Skeletal muscle satellite cell (primary cell): Measurements from ENCODE around the gene GCK.
A peak's percentile ranks its signal among the peaks of the same experiment; 100 is the strongest.
"Not testable (repeated sequence)": the region's sequence is repeated elsewhere in the genome, so short reads cannot be mapped to it uniquely, and the experiment has no call there.

Experiments
- H3K27me3 ChIP-seq: 2 replicates; pipeline ENCODE4 v1.7.0; 2013; ENCODE audit warnings: low read length; ENCODE audit not compliant: control insufficient read depth, insufficient read depth
- H3K36me3 ChIP-seq: 2 replicates; pipeline ENCODE4 v1.7.0; 2013; ENCODE audit warnings: mild to moderate bottlenecking, control low read depth, low read length; ENCODE audit not compliant: insufficient read depth
- H3K4me1 ChIP-seq: 2 replicates; pipeline ENCODE4 v1.7.0; 2013; ENCODE audit warnings: low read length; ENCODE audit not compliant: control insufficient read depth, insufficient read depth
- H3K4me2 ChIP-seq: 2 replicates; pipeline ENCODE4 v1.7.0; 2013; ENCODE audit warnings: mild to moderate bottlenecking, low read length
- H3K4me3 ChIP-seq: 2 replicates; pipeline ENCODE4 v1.7.0; 2013; ENCODE audit warnings: low read length
- H3K9ac ChIP-seq: 2 replicates; pipeline ENCODE4 v1.7.0; 2013; ENCODE audit warnings: mild to moderate bottlenecking, low read depth, low read length, moderate library complexity
- H3K9me3 ChIP-seq: replicated peaks from 2 replicates; pipeline ENCODE4 v1.7.0; 2013; ENCODE audit warnings: mild to moderate bottlenecking, control low read depth, low read length

GCK gene

DNA sequence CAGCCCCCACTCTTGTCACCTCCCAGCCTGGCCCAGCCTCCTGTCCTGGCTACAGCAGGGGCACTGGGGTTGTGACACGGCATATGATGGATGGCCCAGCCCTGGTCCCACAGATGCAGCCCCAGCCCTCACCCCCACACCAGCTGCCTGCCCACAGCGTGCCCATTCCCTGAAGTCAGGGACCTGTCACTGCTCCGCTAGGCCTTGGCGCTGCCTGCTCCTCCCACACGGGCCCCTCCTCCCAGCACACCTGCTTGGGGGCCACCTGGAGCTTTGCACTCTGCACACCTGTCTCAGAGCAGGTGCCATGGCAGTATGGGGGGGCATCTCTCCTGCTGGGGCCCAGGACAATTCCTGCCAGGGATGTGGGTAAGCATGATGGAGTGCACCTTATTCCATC is 3.5 kb downstream of the GCK start:
- H3K4me1 ChIP-seq: peaks cover 17% of the 10 kb centered on the region
- no peaks in the 10 kb centered on the region for H3K36me3 ChIP-seq
- peaks cover 13% of the 10 kb centered on the region for H3K9me3 ChIP-seq
- no peak overlapping the region for H3K9ac ChIP-seq
- H3K4me2 ChIP-seq: no peak overlapping the region
- H3K27me3 ChIP-seq: peaks cover 34% of the 10 kb centered on the region
- no peak overlapping the region for H3K4me3 ChIP-seq

DNA sequence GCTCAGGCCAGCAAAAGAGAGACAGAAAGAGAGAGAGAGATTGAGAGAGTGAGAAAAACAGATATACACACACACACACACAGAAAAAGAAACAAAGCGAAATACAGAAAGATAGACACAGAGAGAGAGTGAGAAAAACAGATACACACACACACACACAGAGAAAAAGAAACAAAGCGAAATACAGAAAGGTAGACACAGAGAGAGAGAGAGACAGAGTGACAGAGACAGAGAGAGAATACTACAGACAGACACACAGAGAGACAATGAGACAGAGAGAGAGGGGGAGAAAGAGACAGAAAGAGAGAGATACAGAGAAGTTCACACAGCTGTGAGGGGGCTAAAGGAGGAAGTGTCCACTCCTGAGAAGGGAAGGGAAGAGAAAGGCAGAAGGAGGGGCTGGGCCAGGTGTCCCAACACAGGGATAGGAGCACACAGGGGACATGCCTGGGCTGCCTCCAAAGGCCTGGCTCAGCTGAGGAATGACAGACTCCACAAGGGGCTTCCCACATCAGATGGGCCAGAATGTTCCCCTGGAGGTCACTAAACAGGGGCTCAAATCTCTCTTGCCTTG is 4.3 kb downstream of the GCK start:
- peaks cover 29% of the 10 kb centered on the region for H3K27me3 ChIP-seq
- H3K4me3 ChIP-seq: no peak overlapping the region
- no peaks in the 10 kb centered on the region for H3K36me3 ChIP-seq
- H3K4me2 ChIP-seq: peak overlapping the region; percentile 60
- H3K9me3 ChIP-seq: peaks cover 13% of the 10 kb centered on the region
- peaks cover 17% of the 10 kb centered on the region for H3K4me1 ChIP-seq
- H3K9ac ChIP-seq: no peak overlapping the region

DNA sequence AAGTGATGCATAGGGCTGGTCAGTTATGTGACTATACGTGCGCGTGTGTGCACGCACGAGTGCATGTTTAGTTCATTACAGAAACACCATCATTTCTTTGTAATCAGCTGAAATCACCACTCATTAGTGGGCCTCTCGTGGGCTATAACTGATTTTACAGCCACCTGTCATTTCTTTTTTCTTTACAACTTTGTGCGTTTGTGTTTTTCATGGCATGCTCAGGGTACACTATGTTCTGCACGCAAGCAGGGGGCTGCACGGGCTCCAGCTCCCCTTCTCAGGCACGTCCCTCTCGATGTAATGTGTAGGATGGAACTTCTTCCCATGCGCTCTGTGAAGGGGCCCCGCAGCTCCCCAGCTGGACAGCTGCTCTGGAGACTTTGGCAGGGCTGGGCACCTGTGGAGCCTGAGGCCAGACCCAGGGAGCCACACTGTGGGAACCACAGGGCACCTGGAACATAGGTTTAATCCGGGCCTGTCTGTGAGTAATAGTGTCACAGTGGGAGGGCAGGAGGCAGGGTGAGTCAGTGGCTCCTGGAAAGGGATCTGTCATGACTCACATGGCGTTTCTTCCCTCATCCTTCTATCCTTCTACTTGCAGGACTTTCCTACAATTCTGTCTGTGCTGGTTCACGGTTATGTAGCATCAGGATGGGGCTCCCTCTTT is 4.9 kb downstream of the GCK start:
- Histone ChIP-seq H3K4me2 (peak overlapping the region; percentile 60), H3K9me3 (peaks cover 13% of the 10 kb centered on the region), H3K4me1 (peaks cover 17% of the 10 kb centered on the region), H3K27me3 (peaks cover 31% of the 10 kb centered on the region), H3K4me3 (no peak overlapping the region), H3K9ac (no peak overlapping the region), H3K36me3 (no peaks in the 10 kb centered on the region)

DNA sequence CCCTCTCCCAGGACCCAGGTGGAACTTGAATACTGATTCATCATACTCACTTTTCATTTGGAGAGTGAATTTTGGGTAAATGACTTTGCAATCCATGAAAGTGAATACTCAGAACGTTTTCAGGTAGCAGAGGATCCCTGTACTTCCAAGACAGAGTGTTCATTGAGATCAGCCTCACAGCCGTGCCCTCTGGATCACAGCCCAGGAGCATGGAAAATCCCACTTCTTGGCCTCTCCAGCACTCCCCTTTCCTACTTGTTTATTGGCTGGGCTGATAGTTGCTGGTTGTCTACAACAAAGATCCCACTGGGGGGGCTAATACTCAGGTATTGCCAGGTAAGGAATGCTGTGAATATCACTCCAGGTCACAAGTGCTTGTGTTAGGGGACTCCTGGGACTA is 5.9 kb downstream of the GCK start:
- peaks cover 30% of the 10 kb centered on the region for H3K27me3 ChIP-seq

GRCh38 chr7:44182827-44183226 is 6.4 kb downstream of the GCK start:
- H3K4me3 ChIP-seq: no peak overlapping the region
- H3K9ac ChIP-seq: no peak overlapping the region
- H3K9me3 ChIP-seq: peaks cover 13% of the 10 kb centered on the region
- H3K4me2 ChIP-seq: no peak overlapping the region
- H3K36me3 ChIP-seq: no peaks in the 10 kb centered on the region
- peaks cover 23% of the 10 kb centered on the region for H3K4me1 ChIP-seq
- peaks cover 25% of the 10 kb centered on the region for H3K27me3 ChIP-seq

More for the DNA sequence above, 5.9 kb downstream of the GCK start:
- Histone ChIP-seq H3K4me1 (peaks cover 17% of the 10 kb centered on the region), H3K4me2 (no peak overlapping the region), H3K9ac (no peak overlapping the region), H3K36me3 (no peaks in the 10 kb centered on the region), H3K4me3 (no peak overlapping the region), H3K9me3 (peaks cover 13% of the 10 kb centered on the region)

DNA sequence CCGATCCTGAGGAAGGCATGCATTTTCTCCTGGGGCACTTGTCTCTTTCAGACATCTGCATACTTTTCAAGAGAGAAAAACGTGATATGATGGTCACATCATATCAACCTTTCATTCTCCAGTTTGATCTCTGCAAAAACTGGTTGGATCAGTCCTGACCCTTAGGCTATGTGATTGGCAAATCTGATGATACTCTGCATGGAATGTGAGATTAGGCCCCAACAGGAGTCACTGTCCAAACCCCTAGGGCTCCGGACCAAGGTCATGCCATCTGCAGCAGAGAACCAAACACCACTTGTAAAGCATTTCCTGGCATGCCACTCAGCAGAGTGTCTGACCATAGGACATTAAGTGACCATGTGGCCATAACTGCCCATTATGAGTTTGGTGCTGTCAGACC is 8.6 kb downstream of the GCK start:
- Histone ChIP-seq H3K9ac (no peak overlapping the region), H3K27me3 (peaks cover 28% of the 10 kb centered on the region), H3K4me1 (peaks cover 31% of the 10 kb centered on the region), H3K4me3 (no peak overlapping the region), H3K36me3 (no peaks in the 10 kb centered on the region), H3K4me2 (no peak overlapping the region), H3K9me3 (peaks cover 13% of the 10 kb centered on the region)

DNA sequence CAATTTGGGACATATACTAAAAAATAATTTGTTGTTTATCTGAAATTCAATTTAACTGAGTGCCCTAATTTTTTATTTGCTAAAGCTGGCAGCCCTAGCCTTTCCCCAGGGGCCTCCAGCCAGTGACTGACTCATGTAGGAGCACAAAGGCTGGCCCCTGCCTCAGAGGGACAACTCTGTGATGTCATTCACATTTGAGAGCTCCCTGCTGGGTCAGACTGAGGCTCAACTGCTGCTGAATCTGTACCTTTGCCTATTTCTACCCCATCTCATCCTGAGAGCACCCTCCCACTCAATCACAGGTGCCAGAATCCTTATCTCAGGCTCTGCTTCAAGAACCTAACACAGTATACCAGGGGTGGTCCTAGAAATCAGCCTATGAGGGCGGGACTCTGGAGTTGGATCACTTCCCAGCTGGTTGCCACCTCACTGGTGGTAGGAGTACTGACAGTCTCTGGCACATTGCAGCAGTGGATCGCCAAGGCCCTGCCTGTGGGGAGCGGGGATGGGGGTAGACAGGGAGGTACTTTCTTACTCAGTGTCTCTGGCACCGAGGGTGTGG is 11.6 kb downstream of the GCK start:
- Histone ChIP-seq H3K27me3 (peaks cover 26% of the 10 kb centered on the region), H3K36me3 (no peaks in the 10 kb centered on the region), H3K4me1 (peaks cover 14% of the 10 kb centered on the region), H3K9ac (no peak overlapping the region), H3K4me2 (peak overlapping the region; percentile 60), H3K4me3 (peak overlapping the region; percentile 42), H3K9me3 (peaks cover 5% of the 10 kb centered on the region)

- Histone ChIP-seq H3K9ac (no peak overlapping the region), H3K27me3 (peaks cover 23% of the 10 kb centered on the region)
Measured at GRCh38 chr7:44176486-44176885, 12.8 kb downstream of the GCK start.

DNA sequence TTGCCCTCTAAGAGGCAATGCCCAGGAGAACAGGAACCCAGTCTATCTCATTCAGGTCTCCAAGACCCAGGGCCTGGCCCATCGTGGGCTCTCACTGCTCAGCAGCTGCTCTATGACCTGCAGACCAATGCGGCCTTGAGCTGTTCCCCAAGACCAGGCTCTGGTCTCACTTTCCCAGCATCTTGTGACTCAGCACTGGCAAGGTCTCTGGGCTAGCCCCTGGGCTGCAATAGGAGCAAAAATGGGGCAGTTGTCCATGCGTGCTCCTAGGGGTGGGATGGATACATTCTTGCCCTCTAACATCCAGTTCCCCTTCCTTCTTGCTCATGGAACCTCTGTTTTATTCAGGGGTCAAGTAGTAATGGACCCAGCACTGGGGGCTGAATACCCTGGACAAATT is 13.5 kb downstream of the GCK start:
- Histone ChIP-seq H3K4me3 (no peak overlapping the region), H3K36me3 (no peaks in the 10 kb centered on the region), H3K4me1 (peaks cover 14% of the 10 kb centered on the region), H3K9ac (no peak overlapping the region), H3K4me2 (no peak overlapping the region), H3K27me3 (peaks cover 20% of the 10 kb centered on the region), H3K9me3 (no peaks in the 10 kb centered on the region)

More at GRCh38 chr7:44176486-44176885, 12.8 kb downstream of the GCK start:
- H3K9me3 ChIP-seq: no peaks in the 10 kb centered on the region
- H3K4me2 ChIP-seq: no peak overlapping the region
- H3K36me3 ChIP-seq: no peaks in the 10 kb centered on the region
- peaks cover 14% of the 10 kb centered on the region for H3K4me1 ChIP-seq
- H3K4me3 ChIP-seq: no peak overlapping the region

GRCh38 chr7:44174694-44174948 is 14.6 kb downstream of the GCK start:
- H3K4me2 ChIP-seq, H3K9ac ChIP-seq, H3K4me3 ChIP-seq, H3K9me3 ChIP-seq, H3K36me3 ChIP-seq: not testable (repeated sequence)
- H3K27me3 ChIP-seq: peaks cover 20% of the 10 kb centered on the region
- peaks cover 14% of the 10 kb centered on the region for H3K4me1 ChIP-seq

DNA sequence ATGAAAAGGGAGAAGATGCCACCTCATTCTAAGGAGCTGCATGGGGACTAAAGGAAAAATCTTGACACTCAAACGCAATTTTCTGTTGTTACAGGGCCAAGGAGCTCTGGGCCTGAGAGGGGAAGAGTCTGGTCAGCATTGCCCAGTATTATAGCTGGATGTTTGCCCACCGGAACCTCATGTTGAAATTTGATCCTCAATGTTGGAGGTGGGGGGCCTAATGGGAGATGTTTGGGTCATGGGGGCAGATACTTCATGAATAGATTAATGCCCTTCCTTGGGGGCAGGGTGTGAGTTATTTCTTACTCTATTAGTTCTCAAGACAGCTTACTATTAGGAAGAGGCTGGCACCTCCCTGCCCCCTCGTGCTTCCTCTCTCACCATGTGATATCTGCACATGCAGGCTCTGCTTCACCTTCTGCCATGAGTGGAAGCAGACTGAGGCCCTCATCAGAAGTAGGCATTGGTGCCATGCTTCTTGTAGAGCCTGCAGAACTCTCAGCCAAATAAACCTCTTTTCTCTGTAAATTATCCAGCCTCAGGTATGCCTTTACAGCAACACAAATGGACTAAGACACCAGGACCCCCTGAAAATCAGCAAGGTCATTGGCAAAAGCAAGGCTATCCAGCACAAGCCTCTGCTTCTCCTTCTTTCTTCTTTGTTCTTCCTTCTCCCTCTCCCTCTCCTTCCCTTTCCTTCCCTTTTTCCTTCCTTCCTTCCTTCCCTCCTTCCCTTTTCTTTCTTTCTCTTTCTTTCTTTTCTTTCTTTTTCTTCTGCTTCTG is 15.1 kb downstream of the GCK start:
- Histone ChIP-seq H3K4me1 (peaks cover 14% of the 10 kb centered on the region), H3K36me3 (no peaks in the 10 kb centered on the region), H3K9ac (no peak overlapping the region), H3K4me2 (no peak overlapping the region), H3K27me3 (peaks cover 15% of the 10 kb centered on the region), H3K9me3 (no peaks in the 10 kb centered on the region), H3K4me3 (no peak overlapping the region)
